ENCODE measurements around the gene KRT4. TPM values are rescaled to one million over a fixed set of nuclear protein-coding genes. Genes with fewer than 3 reads are reported as not detected.

The KRT4 gene
- total RNA-seq, 1 donor from 2014 or later: not detected

- intact Hi-C loops (cut with micrococcal nuclease): no loop called here
Observed at GRCh38 chr12:52822771-52823510, 9.0 kb upstream of the KRT4 start.

- intact Hi-C loops (cut with micrococcal nuclease): no loop called here
Observed at GRCh38 chr12:52821826-52822660, 8.1 kb upstream of the KRT4 start.

DNA sequence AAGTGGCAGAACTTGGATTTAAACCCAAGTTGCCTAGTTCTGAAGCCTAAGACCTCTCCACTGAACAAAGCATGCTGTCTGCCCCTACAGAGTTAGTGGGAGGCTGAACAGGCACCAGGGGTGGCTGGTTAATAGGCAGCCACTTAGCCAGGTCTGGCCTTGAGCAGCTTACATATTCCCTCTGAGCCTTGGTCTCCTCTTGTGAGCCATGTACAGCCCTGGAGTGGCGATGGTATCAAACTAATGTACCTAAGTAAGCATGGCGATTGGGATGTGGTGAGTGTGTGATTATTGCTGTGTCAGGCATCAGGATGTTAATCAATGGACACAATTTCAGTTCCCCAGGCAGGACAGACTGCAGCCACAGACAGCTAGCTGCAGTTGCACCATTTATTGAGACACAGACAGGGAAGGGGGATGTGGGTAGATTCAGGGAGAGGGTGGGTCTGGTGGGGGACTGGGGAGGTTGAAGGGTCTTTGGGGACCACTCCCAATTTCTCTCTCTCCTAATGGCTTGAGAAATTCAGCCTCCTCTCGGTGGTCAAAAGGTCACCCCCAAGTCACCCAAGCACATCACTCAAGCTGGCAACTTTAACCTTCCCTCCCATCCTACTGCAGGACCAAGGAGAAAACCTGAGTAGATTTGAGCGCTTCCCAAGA lies 7.3 kb upstream of the KRT4 start:
- intact Hi-C loops (cut with micrococcal nuclease): no loop called here

DNA sequence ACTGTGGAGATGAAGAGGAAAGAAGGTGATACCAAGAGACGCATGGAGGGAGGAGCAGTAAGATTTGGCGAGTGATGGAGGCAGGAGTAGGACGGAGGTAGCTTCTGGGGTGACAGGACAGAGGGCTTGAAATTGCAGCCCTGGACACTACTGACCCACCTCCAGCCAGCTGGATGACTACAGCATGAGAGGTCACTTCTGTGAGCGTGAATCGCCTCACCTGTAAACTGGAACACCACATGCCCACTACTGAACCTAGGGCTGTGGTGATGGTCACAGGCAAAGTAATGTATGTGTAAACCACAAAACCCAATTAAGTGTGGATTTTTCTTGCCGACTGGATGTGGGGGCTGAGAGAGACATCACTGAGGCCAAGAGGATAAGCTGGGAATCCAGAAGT lies 6.6 kb upstream of the KRT4 start:
- intact Hi-C loops (cut with micrococcal nuclease): no loop called here

GRCh38 chr12:52819731-52820510 lies 6.0 kb upstream of the KRT4 start:
- intact Hi-C loops (cut with micrococcal nuclease): no loop called here

DNA sequence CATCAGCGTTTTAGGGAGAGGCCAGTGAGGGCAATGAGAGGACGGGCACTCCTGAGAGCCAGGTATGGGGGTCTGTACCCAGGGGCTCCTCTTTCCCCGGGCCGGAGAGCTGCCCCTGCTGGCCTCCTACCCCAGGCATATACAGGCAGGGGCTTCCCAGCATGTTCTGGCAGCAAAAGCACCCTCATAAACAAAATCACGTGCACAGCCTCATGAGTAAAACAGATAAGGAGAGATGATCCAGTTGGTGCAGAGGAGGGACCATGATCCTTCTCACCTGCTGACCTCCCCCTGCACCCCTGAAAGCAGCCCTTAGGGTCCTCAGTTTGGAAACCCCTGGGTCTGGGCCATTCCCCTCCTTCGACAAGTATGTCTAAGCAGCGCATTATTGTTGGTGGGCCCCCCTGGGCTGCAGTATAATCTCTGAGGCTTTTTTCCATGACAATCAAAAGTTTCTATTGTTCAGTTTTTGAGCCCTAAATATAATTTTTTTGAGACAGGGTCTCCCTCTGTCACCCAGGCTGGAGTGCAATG lies 5.0 kb upstream of the KRT4 start:
- intact Hi-C loops (cut with micrococcal nuclease): no loop called here

DNA sequence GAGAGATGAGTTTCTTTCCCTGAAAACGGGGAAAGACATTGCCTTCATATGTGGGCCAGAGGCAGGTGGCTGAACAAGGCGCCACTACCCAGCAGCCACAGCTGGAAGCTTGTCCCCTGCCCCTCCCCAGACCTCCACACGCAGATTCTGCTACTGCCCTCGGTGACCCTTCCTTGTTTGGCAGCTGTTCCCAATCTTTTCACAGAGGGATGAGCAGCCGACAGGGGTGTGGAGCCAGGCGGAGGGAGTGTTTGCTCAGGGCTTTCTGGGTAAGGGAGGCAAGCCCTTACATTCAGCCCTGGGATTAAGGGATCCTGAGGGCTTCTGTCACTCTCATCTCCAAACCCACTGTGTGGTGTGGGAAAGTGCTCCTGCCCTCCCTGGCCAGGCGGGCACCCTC lies 4.5 kb upstream of the KRT4 start:
- intact Hi-C loops (cut with micrococcal nuclease): no loop called here

GRCh38 chr12:52817699-52818238 lies 3.9 kb upstream of the KRT4 start:
- intact Hi-C loops (cut with micrococcal nuclease): no loop called here

- intact Hi-C loops (cut with micrococcal nuclease): no loop called here
Observed at GRCh38 chr12:52817003-52817698, 3.2 kb upstream of the KRT4 start.

DNA sequence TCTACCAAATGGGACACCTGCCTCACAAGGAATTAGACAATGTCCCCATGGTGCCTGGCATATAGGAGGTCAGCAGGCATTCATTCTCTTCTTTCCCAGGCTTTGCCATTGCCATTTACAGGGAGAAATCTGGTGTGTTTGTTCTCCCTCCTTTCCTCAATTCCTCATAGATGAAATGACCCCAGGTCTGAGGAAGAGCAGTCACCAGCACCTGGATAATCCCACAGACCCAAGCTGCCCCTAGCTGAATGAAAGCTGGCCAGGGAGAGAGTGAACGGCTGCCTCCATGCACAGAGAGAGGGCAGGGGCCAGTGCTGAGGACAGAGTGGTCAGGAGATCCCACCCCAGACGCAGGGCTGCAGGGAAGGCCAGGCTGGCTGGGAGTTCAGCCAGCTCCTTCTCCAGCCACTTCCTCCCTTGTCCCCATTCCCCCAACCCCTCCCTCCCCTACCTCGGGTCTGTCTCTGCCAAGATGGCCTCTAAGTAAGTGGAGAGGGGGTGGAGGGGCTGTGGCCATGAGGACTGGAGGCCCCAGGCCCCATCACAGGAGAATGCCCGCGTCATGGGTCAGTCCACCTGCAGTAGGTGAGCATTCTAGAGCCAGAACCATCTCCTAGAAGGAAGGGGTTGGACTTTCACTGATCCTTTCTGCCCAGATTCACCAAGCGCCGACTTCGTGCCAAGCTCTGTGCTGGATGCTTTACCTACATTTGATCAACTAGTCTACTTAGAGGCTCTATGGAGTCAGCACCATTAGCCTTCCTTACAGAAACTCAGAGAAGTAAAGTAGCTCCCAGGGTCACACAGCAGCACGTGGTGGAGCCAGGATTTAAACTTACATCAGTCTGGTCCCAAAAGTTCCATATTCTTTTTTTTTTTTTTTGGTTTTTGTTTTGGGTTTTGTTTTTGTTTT lies 2.0 kb upstream of the KRT4 start:
- intact Hi-C loops (cut with micrococcal nuclease): no loop called here

- intact Hi-C loops (cut with micrococcal nuclease): no loop called here
Observed at GRCh38 chr12:52815161-52815560, 1.2 kb upstream of the KRT4 start.

- intact Hi-C loops (cut with micrococcal nuclease): no loop called here
Observed at GRCh38 chr12:52814710-52815155, 817 bp upstream of the KRT4 start.

DNA sequence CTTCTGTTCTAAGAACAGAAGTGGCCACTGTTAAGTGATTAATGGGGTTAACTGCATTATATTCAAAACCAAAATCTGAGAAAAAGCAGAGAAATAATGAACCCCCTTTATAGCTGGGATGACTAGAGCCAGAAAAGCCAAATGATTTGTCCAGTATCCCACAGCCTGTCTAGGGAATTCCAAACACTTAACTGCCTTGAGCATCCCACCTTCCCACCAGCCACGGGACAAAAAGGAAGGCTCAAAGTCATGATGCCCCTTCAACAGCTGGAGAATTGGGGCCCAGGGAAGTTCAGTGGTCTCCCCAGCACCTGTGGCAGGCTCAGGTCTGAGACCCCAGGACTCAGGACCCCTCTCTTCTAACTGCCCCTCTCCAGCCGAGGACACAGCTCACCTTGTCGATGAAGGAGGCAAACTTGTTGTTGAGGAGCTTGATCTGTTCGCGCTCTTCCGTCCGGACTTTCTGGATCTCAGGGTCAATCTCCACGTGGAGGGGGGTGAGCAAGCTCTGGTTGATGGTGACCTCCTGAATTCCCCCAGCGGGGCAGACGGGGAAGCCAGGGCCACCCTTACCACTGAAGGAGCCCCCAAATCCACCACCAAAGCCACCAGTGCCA lies 605 bp downstream of the KRT4 start:
- intact Hi-C loops (cut with micrococcal nuclease): no loop called here

GRCh38 chr12:52812749-52813148 lies 1.2 kb downstream of the KRT4 start:
- intact Hi-C loops (cut with micrococcal nuclease): no loop called here

DNA sequence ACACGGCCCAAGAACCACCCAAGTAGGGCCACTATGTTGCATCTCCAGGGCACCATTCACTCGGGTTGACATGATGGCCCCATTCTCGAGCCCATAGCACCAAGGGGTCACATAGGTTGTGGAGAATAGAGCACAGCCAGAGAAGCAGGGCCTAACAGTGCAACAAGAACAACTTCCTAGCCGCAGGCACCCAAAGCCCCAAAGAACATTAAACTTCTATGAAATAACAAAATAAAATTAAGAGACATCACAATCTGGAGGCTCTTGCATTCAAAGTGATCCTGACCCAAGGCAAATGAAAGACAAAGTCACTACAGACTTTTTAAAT lies 1.9 kb downstream of the KRT4 start:
- intact Hi-C loops (cut with micrococcal nuclease): no loop called here

DNA sequence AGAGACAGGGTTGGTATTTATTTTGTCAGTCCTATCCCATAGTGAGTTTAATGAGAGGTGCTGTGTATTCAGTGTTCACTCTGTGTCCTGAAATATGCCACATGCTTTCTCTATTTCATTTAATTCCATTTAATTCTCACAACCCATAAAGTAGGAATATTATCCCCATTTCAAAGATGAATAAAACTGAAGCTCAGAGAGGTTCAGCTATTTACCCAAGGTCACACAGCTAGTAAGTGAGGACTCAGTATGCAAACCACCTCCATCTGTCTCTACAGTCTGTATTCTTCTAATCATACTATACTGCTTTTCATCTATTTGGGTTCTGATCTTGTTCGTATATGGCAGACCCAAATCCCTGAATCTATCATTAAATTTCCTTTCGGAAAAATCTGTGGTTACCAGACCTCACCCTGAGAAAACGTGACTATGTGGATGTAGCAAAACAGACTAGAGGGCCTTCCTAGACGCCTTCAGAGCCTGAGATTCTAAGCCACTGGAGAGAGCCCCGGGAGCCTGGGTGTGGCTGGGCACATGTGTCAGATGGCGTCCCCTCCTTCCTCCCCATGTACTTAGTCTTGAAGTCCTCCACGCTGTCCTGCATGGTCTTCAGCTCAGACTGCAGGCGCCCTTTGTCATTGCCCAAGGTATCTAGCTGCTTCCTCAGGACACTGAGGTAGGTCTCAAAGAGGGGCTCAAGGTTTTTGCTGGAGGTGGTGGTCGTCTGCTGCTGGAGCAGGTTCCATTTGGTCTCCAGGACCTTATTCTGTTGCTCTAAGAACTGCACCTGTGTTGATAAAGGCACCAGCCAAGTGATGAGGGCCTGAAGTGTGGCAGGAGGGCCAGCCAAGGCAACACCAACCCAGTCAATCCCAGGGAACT lies 2.5 kb downstream of the KRT4 start:
- intact Hi-C loops (cut with micrococcal nuclease): no loop called here

- intact Hi-C loops (cut with micrococcal nuclease): no loop called here
Observed at GRCh38 chr12:52810554-52810953, 3.4 kb downstream of the KRT4 start.

GRCh38 chr12:52809166-52809565 lies 4.8 kb downstream of the KRT4 start:
- intact Hi-C loops (cut with micrococcal nuclease): no loop called here

All from T-helper 2 cell treated with Interferon-gamma antibody and Interleukin-4, amounts not matched to agents 100 ng/mL and 5 ng/mL, for 36 hours (primary cell).